Measurements from ENCODE around the gene VAV2. TPM values are rescaled to one million over a fixed set of nuclear protein-coding genes. Genes with fewer than 3 reads are reported as not detected.
A peak's percentile ranks its signal among the peaks of the same experiment; 100 is the strongest.

The VAV2 gene
- total RNA-seq, 1 donor from 2014 or later: 6.0 TPM

GRCh38 chr9:133834080-133834976, 157.8 kb downstream of the VAV2 start:
- DNase-seq: no peak

GRCh38 chr9:133833388-133834025, 158.6 kb downstream of the VAV2 start:
- DNase-seq: no peak

GRCh38 chr9:133832877-133833276, 159.2 kb downstream of the VAV2 start:
- no peak for DNase-seq

GRCh38 chr9:133830711-133831110, 161.4 kb downstream of the VAV2 start:
- no peak for DNase-seq

GRCh38 chr9:133830310-133830709, 161.8 kb downstream of the VAV2 start:
- no peak for DNase-seq

GRCh38 chr9:133828338-133828997, 163.7 kb downstream of the VAV2 start:
- DNase-seq: no peak

GRCh38 chr9:133826289-133827085, 165.6 kb downstream of the VAV2 start:
- no peak for DNase-seq

- peak; percentile 49 for DNase-seq
Measured at GRCh38 chr9:133825555-133826218, 166.4 kb downstream of the VAV2 start.

- DNase-seq: no peak
Measured at GRCh38 chr9:133824802-133825186, 167.3 kb downstream of the VAV2 start.

- DNase-seq: no peak
Measured at GRCh38 chr9:133824106-133824801, 167.9 kb downstream of the VAV2 start.

GRCh38 chr9:133823189-133824105, 168.7 kb downstream of the VAV2 start:
- DNase-seq: no peak

GRCh38 chr9:133822430-133823065, 169.6 kb downstream of the VAV2 start:
- no peak for DNase-seq

GRCh38 chr9:133821601-133822429, 170.3 kb downstream of the VAV2 start:
- DNase-seq: no peak

GRCh38 chr9:133819923-133820322, 172.2 kb downstream of the VAV2 start:
- no peak for DNase-seq

GRCh38 chr9:133818444-133818843, 173.7 kb downstream of the VAV2 start:
- DNase-seq: no peak

- DNase-seq: no peak
Measured at GRCh38 chr9:133815781-133816180, 176.3 kb downstream of the VAV2 start.

GRCh38 chr9:133814586-133815208, 177.4 kb downstream of the VAV2 start:
- no peak for DNase-seq

All from skin of body (tissue), 2 donors.